Glomerular visceral epithelial cell (primary cell): Measurements from ENCODE around the gene RIMKLB.
"Not testable (repeated sequence)": the region's sequence is repeated elsewhere in the genome, so short reads cannot be mapped to it uniquely, and the experiment has no call there.

ENCODE experiments used
- DNase-seq: peaks from one replicate; pipeline ENCODE4 v3.0.0-alpha.2; 2016; ENCODE audit errors: extremely low spot score

Gene RIMKLB

GRCh38 chr12:8818526-8818925 is 120.7 kb downstream of the RIMKLB start:
- no peak for DNase-seq

GRCh38 chr12:8819666-8819980 is 121.8 kb downstream of the RIMKLB start:
- DNase-seq: no peak

- not testable (repeated sequence) for DNase-seq
Observed at GRCh38 chr12:8820676-8821407, 123.1 kb downstream of the RIMKLB start.

DNA sequence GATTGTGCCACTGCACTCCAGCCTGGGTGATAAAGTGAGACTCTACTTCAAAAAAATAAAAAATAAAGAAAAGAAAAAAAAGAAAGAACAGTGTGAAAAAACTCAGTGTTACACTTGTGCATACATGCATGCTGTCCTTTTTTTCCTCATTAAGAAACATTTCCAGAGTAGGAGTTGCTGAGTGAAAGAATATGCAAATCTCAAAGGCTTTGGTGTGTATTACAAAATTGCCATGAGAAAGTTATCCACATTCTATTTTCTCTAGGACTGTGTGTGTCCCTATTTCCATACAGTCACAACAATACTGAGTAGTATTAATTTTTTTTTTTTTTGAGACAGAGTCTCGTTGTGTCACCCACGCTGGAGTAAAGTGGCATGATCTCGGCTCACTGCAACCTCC is 123.8 kb downstream of the RIMKLB start:
- DNase-seq: no peak

DNA sequence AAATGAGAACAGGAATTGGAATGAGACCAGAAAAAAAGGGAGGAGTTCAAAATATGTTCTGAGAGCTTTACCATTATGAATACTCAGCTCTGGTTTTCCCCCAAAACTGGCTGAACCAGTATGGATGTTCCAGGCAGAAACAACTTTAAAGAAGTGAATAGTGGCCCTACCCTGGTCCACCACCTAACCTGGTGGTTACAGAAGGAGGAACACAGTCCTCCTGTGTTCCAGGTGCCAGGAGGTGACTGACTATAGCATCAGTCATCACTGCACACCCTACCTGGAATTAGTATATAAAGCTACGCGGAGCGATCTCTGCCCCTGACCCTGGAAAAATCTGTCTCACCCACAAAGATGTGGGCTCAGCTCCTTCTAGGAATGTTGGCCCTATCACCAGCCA is 124.5 kb downstream of the RIMKLB start, which contains the start of gene A2ML1:
TSS of gene A2ML1 (plus strand) at position 324 of the 400 bp plus-strand sequence. CDS start at position 355, 31 bp downstream.
- no peak for DNase-seq

DNA sequence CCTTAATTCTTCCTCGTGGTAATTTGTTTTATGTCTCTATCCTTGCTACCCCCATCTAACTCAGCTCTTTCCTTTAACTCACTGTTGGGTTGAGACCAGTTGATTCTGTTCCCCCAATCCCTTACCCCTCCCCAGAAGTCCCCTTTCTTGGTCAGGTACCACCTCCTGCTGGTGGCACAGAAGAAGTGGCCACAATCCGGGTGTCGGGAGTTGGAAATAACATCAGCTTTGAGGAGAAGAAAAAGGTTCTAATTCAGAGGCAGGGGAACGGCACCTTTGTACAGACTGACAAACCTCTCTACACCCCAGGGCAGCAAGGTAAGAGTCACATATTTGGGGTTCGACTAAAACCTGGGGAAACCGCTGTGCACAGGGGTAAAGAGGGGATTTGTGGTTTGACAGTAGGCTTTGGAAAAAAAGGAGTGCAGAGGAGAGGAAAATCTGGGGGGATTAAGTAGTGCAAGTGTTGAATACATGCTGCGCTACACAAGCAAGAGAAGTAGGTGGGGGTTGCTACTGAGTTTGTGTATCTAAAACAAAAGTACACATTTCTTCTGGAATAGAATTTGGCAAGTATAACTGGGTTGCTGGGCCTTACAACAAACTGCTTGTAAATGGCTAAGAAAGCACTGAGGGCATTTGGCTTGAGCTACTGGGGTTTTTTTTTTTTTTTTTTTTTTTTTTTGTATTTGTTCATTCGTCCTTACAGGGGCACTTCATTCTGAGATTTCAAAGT is 125.9 kb downstream of the RIMKLB start:
- no peak for DNase-seq

DNA sequence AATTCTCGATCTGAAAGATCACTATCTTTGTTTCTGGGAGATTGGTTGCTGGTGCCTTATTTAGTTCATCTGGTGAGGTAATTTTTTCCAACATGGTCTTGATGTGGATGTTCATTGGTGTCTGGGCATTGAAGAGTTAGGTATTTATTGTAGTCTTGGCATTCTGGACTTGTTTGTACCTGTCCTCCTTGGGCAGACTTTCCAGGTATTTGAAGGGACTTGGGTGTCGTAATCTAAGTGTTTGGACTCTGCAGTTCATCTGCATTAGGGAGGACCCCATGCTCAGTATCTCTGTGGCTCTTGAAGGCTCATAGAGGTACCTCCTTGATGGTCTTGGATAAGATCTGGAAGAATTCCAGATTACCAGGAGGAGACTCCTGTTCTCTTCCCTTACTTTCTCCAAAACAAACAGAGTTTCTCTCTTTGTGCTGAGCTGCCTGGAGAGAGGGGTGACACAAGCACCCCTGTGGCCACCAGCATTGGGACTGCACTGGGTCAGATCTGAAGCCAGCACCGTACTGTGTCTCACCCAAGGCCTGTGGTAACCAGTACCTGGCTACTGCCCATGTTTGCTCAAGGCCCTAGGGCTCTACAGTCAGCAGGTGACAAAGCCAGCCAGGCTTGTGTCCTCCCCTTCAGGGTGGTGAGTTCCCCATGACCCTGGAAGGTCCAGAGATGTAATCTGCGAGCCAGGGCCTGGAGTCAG is 129.9 kb downstream of the RIMKLB start:
- DNase-seq: no peak

- DNase-seq: no peak
Observed at GRCh38 chr12:8828257-8829124, 130.7 kb downstream of the RIMKLB start.

GRCh38 chr12:8829125-8829518 is 131.3 kb downstream of the RIMKLB start:
- no peak for DNase-seq

DNA sequence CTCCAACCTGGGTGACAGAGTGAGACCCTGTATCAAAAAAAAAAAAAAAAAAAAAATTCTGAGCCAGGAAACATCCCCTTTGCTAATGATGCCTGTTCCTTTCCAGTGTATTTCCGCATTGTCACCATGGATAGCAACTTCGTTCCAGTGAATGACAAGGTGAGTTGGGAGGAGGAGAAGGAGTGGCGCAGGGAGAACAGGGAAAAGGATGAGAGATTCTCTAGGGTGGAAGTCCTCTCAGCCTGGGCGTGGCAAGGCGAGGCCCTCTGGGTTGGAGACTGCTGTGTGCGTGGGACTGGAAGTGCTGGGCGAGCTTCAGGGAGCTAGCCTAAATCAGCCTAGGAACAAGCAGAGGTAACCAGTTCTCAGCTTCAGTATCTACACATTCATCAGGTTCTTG is 131.8 kb downstream of the RIMKLB start:
- DNase-seq: no peak

GRCh38 chr12:8831116-8831515 is 133.3 kb downstream of the RIMKLB start:
- no peak for DNase-seq

- DNase-seq: no peak
Observed at GRCh38 chr12:8832500-8832899, 134.7 kb downstream of the RIMKLB start.
